ENCODE measurements around the gene ME1.
"Not testable (repeated sequence)": the region's sequence is repeated elsewhere in the genome, so short reads cannot be mapped to it uniquely, and the experiment has no call there.

The ME1 gene

GRCh38 chr6:83256719-83257118 is 174.1 kb downstream of the ME1 start:
- DNase-seq (ENCODE audit: low spot score): not testable (repeated sequence)

GRCh38 chr6:83252719-83253118 is 178.1 kb downstream of the ME1 start:
- DNase-seq (ENCODE audit: low spot score): peak; percentile 38

GRCh38 chr6:83250235-83250634 is 180.6 kb downstream of the ME1 start:
- no peak for DNase-seq (ENCODE audit: low spot score)

DNA sequence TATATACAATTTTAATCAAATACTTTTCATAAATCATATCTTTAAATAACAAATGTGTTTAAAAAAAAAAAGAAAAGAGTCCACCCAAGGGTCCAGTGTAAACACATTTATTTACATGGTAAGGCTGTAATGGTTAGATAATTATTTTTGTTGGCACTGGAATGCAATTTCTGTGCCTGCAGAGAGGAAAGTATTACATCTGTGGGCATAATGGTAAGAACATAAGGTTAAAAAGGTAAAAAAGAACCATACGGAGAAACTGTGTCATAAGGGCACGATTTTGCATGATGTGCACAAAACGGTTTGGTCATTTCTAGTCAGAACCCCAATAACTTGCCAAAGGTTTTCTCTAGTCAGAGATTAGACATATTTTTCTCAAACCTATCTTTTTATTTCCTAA is 183.4 kb downstream of the ME1 start:
- DNase-seq (ENCODE audit: low spot score): no peak

- DNase-seq (ENCODE audit: low spot score): no peak
Measured at GRCh38 chr6:83231146-83231545, 199.7 kb downstream of the ME1 start.

GRCh38 chr6:83226517-83226916 is 204.3 kb downstream of the ME1 start:
- no peak for DNase-seq (ENCODE audit: low spot score)

DNA sequence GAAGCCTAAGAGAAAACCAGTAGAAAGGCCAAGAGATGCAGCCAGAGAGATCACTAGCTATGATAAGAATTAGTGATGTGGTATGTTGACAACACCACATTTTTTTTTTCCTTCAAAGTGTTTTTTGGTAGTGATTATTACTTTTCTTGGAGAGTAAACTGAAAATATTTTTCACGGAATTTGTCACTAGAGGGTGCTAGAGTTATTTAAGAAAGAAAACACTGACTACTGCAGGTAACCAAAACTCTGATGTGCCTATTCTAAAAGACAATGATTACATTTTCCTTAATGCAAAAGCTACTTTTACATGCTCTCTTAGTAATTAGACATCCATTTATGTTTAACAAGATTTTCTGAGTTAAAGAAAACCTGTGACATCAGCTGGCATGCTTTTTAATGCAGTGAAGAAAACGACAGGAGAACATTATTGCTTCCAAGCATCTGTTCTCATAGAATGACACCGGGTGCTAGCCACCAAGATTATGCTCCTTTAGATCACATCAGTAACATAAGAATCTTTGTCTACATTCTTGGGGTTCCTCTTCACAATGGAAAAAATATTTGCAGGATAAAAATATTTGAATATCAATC is 208.9 kb downstream of the ME1 start:
- peak; percentile 44 for DNase-seq (ENCODE audit: low spot score)

DNA sequence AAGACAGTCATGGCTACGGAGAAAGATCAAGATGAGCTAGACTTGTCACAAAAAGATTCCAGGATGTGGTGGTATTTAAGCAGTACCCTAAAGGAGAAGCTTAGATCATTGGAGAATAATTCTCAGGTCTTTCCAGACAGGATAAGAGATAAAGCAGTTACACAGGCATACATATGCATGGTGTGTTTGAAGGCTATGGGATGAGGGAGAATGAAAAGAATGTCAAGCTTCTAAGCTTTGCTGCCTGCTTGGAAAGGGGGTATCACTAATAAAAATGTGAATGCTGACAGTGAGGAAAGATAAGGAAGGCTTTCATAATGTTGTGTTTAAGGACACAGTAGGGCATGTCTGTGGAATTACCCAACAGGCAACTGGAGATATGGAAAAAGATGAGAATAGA is 209.6 kb downstream of the ME1 start:
- DNase-seq (ENCODE audit: low spot score): no peak

DNA sequence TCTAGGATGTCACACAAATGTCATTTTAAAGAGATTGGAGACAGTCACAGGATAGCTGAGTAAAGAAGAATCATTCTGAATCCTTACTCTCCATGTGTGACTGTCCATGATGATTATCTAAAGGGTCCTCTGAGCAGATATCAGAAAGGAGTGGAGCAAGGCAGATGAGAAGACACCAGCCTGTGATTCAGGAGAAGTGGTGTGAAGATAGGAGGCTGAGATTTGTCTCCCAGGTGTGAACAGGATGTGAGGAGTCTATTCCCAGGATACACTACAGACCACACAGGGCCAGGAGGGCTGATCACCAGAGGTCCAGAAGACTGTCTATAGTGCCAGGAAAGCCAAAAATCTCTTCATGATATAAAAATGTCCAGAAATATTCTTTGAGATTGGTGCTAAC is 210.7 kb downstream of the ME1 start:
- DNase-seq (ENCODE audit: low spot score): no peak

DNA sequence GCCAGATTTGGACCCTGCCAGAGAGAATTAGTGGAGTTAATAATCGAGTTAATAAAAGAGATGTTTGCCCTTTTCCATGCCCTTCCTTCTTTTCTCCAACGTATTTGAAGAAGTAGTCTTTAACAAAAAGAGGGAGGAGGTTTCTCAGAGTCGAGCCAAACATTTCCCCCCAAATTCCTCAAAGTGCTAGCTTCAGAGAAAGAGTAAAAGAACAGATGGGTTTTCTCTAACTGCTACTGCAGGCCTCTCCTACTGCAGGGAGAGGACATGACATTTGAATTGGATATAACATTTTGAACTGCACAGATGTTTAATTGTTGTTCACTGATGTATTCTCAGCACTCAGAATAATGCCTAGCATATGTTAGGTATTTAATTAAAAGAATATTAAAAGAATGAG is 212.2 kb downstream of the ME1 start:
- DNase-seq (ENCODE audit: low spot score): no peak

- DNase-seq (ENCODE audit: low spot score): no peak
Measured at GRCh38 chr6:83216806-83217205, 214.0 kb downstream of the ME1 start.

- peak; percentile 73 for DNase-seq (ENCODE audit: low spot score)
Measured at GRCh38 chr6:83215131-83216047, 215.5 kb downstream of the ME1 start.

GRCh38 chr6:83202031-83202430 is 228.8 kb downstream of the ME1 start:
- peak; percentile 72 for DNase-seq (ENCODE audit: low spot score)

DNA sequence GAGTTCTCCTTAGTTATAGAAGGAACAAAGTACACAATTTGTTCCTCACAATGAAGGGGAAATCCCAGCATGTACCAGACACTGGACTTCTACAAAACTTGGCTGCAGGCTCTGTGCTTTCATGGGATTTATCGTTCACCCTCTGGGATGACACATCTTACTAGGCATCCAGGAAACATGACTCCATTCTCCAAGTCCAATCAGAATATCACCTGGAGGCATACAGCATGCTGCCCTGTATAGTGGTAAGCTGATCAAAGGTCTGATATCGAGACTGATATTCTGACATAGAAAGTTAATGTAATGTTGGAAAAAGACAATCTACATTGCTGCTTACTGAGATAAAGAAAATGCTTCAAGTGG is 231.0 kb downstream of the ME1 start:
- DNase-seq (ENCODE audit: low spot score): peak; percentile 94

- peak; percentile 56 for DNase-seq (ENCODE audit: low spot score)
Measured at GRCh38 chr6:83199173-83199862, 231.5 kb downstream of the ME1 start.

DNA sequence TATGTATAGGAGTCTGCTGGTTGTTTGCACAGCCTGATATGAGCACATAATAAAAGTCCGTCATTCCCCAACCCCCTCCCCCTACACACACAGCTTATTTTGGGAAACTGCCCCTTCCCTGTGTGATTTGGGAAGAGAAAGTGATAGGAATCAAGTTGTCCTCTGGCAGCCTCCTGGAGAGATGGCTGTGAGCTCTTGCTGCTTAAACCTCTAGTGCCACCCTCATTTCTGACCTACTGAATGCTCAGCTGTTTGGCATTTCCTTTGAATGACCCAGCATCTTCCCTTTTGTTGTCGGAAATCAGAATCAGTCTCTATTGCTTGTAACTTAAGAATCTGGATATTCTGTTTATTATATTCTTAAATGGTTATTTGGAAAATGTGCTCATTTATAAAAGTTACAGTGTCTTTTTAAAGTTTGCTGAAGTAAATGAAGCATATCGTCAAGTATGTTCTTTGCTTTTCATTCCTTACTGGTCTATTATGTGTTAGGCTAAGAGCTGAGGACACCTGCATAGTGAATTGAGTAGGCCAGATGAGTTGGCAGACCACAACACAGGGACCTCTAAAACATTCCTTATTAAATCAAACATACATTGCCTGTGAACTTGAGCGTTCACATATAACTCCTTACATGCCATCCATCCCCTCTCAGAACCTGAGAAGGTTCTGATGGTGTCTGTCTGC is 232.2 kb downstream of the ME1 start:
- peak; percentile 63 for DNase-seq (ENCODE audit: low spot score)

DNA sequence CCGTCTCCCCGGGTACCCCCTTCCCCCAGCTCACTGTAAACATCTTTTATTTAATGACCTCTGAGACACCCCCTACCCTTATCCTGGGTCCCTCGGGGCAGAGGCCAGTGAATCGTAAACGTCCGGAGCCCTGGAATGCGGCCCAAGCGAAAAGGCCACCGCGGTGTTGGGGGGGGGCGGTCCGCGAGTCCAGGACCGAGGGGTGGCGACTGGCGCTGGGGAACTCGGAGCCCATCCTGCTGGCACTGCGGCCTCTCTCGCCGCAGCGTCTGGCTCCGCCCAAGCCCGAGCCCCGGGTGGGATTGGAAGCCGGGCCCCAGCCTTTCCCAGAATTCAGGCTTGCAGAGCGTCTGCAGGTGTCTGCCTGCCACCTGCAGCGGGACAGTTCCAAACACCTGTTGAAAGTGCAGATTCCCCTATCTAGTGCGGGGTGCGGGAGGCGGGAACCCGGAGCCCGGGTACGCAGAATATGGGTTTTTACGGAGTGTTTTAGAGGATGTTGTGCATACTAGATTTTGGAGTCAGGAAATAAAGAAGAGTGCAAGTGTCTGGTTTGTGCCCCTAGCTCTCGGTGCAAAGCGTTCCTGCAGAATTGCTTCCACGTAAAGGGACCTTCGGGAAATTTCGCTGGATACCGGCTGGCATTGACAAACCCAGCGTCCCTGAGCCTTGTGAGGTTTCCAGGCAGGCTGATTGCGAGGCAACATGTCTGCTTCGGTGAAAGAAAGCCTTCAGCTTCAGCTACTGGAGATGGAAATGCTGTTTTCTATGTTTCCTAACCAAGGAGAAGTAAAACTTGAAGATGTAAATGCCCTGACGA is 236.9 kb downstream of the ME1 start:
- DNase-seq (ENCODE audit: low spot score): peak; percentile 61

DNA sequence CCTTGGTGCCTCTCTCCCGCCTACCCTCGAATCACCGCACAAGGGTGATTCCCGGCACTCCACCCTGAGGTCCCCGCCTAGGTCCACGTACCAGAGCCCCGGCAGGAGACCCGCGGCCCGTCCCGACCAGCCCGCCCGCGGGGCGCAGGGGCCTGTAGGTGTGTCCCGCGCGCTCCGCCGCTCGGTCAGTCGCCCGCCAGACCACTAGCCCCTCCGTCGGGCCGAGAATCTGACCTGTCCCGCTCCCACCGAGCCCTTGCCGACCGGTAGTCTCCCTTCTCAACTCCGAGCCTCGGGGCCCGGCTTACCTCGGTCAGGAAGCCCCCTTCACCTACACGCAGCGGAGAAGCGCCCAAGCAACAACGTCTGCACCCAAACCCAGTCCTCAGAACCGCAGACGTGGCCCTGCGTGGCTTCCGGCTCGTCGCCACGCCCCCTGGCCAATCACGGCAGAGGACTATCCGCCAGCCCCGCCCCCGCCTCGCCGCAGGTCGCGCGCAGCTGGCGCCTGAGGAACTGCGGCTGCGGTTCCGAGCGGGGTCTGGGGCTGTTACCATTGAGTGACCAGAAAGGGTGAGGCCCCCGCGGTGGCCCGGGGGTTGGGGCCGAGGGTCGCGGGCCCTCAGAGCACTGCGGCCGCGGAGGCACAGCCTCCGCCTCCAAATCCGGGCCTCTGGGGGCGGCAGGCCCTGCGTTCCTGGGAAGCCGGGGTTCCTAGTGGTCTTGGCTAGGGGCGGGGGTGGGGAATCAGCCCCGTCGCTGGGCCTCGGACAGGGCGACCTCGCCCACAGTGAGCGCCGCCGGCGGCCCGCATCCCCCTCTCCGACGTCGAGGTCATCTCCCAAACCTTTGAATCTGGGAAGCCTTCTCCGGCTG is 237.7 kb downstream of the ME1 start, which contains the start of the genes PGM3 and RWDD2A:
Gene PGM3 (minus strand): TSS at position 395 of the 876 bp plus-strand sequence. CDS start 2,253 bp downstream, outside the sequence.
Gene RWDD2A (plus strand): TSS at position 487 of the 876 bp plus-strand sequence. CDS start 1,095 bp downstream, outside the sequence.
- DNase-seq (ENCODE audit: low spot score): peak; percentile 88

DNA sequence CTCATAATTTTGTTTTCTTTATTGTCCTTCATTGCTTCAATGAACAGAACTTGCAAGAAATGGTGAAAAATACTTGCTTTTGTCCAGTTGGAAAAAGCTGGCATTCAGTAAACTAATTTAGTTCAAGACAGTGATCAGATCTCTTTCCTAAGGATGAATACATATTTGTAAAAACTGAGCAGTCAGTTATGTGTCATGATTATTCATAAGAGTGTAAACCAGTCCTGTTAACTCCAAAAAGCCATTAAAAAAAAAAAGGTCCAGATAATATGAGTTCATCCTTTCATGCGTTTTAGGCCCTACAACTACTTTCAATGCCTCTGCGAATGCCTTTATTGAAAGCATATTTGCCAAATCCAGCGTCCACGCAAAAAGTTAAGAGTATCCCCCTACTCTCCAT is 238.4 kb downstream of the ME1 start:
- DNase-seq (ENCODE audit: low spot score): peak; percentile 12

- DNase-seq (ENCODE audit: low spot score): not testable (repeated sequence)
Measured at GRCh38 chr6:83191974-83192373, 238.9 kb downstream of the ME1 start.

Measured in kidney tubule cell (primary cell).